Right lobe of liver (tissue), 4 donors: ENCODE measurements around the gene CAPN5.

ENCODE experiments used
- CTCF ChIP-seq, 4 donors: fragments of 200-600 bp in 3 of 4; fragments of 450-650 bp in 1 of 4; IDR thresholded peaks; one replicate each; pipeline versions ENCODE4 v1.5.1 to v1.8.0; 2016 to 2022; ENCODE audit warnings: antibody characterized with exemption in 4 of 4, mild to moderate bottlenecking in 2 of 4
- POLR2A ChIP-seq: fragments of 450-650 bp; IDR thresholded peaks from one replicate; pipeline ENCODE4 v1.6.1; 2017; ENCODE audit warnings: antibody characterized with exemption, mild to moderate bottlenecking
- donor health status: DM: no; HTN: no; CAD: no.
- donor health status: DM: no; HTN: no; CAD: no.
- donor health status: DM: no; HTN: yes; CAD: no.

- TF ChIP-seq CTCF (IDR thresholded peaks at IDR 0.05) (no peak), POLR2A (no peak)
Observed at GRCh38 chr11:77109236-77110019, 42.7 kb downstream of the CAPN5 start.
